CD14-positive monocyte (primary cell): ENCODE measurements around the gene NDST3. TPM values are rescaled to one million over a fixed set of nuclear protein-coding genes. Genes with fewer than 3 reads are reported as not detected.

Source experiments
- DNase-seq, 3 donors: peaks; one replicate each; pipeline ENCODE4 v3.0.0-alpha.2; 2011 to 2022
- H2AFZ ChIP-seq: 2 replicates; pipeline ENCODE4 v1.6.0; 2012; ENCODE audit warnings: mild to moderate bottlenecking, low read depth, low read length, inconsistent platforms; ENCODE audit not compliant: insufficient read depth, poor library complexity, severe bottlenecking
- H3K27ac ChIP-seq, 2 donors: 1 replicate in 1 of 2; 2 replicates in 1 of 2; pipeline ENCODE4 v1.5.1; 2012 to 2013; ENCODE audit warnings: low read length in 2 of 2, control low read depth in 1 of 2, inconsistent platforms in 1 of 2, low read depth in 1 of 2, mild to moderate bottlenecking in 1 of 2
- H3K27me3 ChIP-seq, 2 donors: one replicate each; pipeline versions ENCODE4 v1.6.0 to v1.6.1; 2011 to 2013; ENCODE audit warnings: low read length in 2 of 2; ENCODE audit not compliant: control insufficient read depth in 2 of 2, insufficient read depth in 2 of 2
- H3K36me3 ChIP-seq, 2 donors: replicated peaks in 1 of 2; 1 replicate in 1 of 2; 2 replicates in 1 of 2; pipeline versions ENCODE4 v1.5.1 to v1.6.1; 2012 to 2013; ENCODE audit warnings: low read length in 2 of 2, control low read depth in 1 of 2, inconsistent platforms in 1 of 2, mild to moderate bottlenecking in 1 of 2; ENCODE audit not compliant: insufficient read depth in 2 of 2, control insufficient read depth in 1 of 2
- H3K4me1 ChIP-seq, 2 donors: 1 replicate in 1 of 2; 2 replicates in 1 of 2; pipeline versions ENCODE4 v1.5.1 to v1.6.1; 2012 to 2013; ENCODE audit warnings: low read length in 2 of 2, control low read depth in 1 of 2, inconsistent platforms in 1 of 2, mild to moderate bottlenecking in 1 of 2, moderate library complexity in 1 of 2; ENCODE audit not compliant: insufficient read depth in 2 of 2, control insufficient read depth in 1 of 2
- H3K4me2 ChIP-seq: replicated peaks from 2 replicates; pipeline ENCODE3; 2012; ENCODE audit warnings: low read length, moderate library complexity, mild to moderate bottlenecking; ENCODE audit not compliant: poor library complexity, severe bottlenecking; ENCODE audit errors: extremely low read depth
- H3K4me3 ChIP-seq, 3 experiments: fragments of 200-600 bp in 1 of 3; sonication (generic) in 1 of 3; replicated peaks in 1 of 3; 1 replicate in 2 of 3; 2 replicates in 1 of 3; pipeline ENCODE4 v1.5.1; 2011 to 2013; ENCODE audit warnings: low read length in 3 of 3, mild to moderate bottlenecking in 3 of 3, control low read depth in 2 of 3, low read depth in 2 of 3, inconsistent platforms in 1 of 3, moderate library complexity in 1 of 3
- H3K79me2 ChIP-seq: 2 replicates; pipeline ENCODE4 v1.6.0; 2012; ENCODE audit warnings: mild to moderate bottlenecking, control low read depth, inconsistent platforms, low read length, moderate library complexity; ENCODE audit not compliant: insufficient read depth
- H3K9ac ChIP-seq: 2 replicates; pipeline ENCODE4 v1.6.0; 2017; ENCODE audit warnings: low read length, mild to moderate bottlenecking; ENCODE audit not compliant: insufficient read depth, poor library complexity, severe bottlenecking
- H3K9me3 ChIP-seq, 2 donors: replicated peaks in 1 of 2; 1 replicate in 1 of 2; 2 replicates in 1 of 2; pipeline versions ENCODE4 v1.5.1 to v1.6.1; 2012 to 2013; ENCODE audit warnings: low read length in 2 of 2, control low read depth in 1 of 2; ENCODE audit not compliant: control insufficient read depth in 1 of 2, insufficient read depth in 1 of 2
- H4K20me1 ChIP-seq: 2 replicates; pipeline ENCODE4 v1.6.0; 2012; ENCODE audit warnings: mild to moderate bottlenecking, low read length, control low read depth, moderate library complexity; ENCODE audit not compliant: insufficient read depth
- H3K27ac Mint-ChIP-seq, 7 donors: one replicate each; pipeline ENCODE4 v1.8.0; 2020; ENCODE audit warnings: mild to moderate bottlenecking in 7 of 7, mixed read lengths in 7 of 7, moderate library complexity in 6 of 7, inconsistent platforms in 2 of 7
- H3K27me3 Mint-ChIP-seq, 3 donors: one replicate each; pipeline ENCODE4 v1.8.0; 2021 to 2022; ENCODE audit warnings: low read depth in 3 of 3, mild to moderate bottlenecking in 3 of 3, mixed read lengths in 3 of 3, moderate library complexity in 3 of 3, inconsistent platforms in 1 of 3
- H3K36me3 Mint-ChIP-seq, 2 donors: one replicate each; pipeline ENCODE4 v1.8.0; 2020; ENCODE audit warnings: mixed read lengths in 2 of 2, inconsistent platforms in 1 of 2, mild to moderate bottlenecking in 1 of 2
- H3K4me1 Mint-ChIP-seq: one replicate; pipeline ENCODE4 v1.8.0; 2020; ENCODE audit warnings: mild to moderate bottlenecking, mixed read lengths
- H3K4me3 Mint-ChIP-seq, 2 donors: one replicate each; pipeline ENCODE4 v1.8.0; 2020; ENCODE audit warnings: mild to moderate bottlenecking in 2 of 2, mixed read lengths in 2 of 2, moderate library complexity in 1 of 2
- H3K9me3 Mint-ChIP-seq, 7 donors: one replicate each; pipeline ENCODE4 v1.8.0; 2020 to 2022; ENCODE audit warnings: mixed read lengths in 7 of 7, mild to moderate bottlenecking in 6 of 7, moderate library complexity in 6 of 7, inconsistent platforms in 2 of 7
- CTCF ChIP-seq: fragments of 200-600 bp; IDR thresholded peaks from one replicate; pipeline ENCODE4 v1.8.0; 2022; ENCODE audit warnings: antibody characterized with exemption, mild to moderate bottlenecking
- WGBS: methylation state at CpG from one replicate; pipeline ENCODE4 v1.1.5; 2013; ENCODE audit warnings: missing lambda C conversion rate; ENCODE audit not compliant: insufficient coverage; 5-methylcytosine and 5-hydroxymethylcytosine counted together
- intact Hi-C, 2 donors: fragments of 100-400 bp; cut with micrococcal nuclease; formaldehyde crosslinking; loops; one replicate each; pipeline versions ENCODE4 v1.15.0 to v1.15.1; 2023
- polyA plus RNA-seq, 3 donors: library from polyadenylated mRNA; depleted of rRNA in 1 of 3; unstranded in 2 of 3; stranded (reverse) in 1 of 3; fragments of 300-500 nt in 2 of 3; fragments of >200 nt in 1 of 3; fragmentation: Illumina TruSeq in 2 of 3; gene quantifications; 1 replicate in 2 of 3; 2 replicates in 1 of 3; pipeline ENCODE4 v1.2.3, GENCODE V29; 2012 to 2021

Gene NDST3
- polyA plus RNA-seq, 3 donors = not detected

GRCh38 chr4:118190903-118191302 is 156.6 kb downstream of the NDST3 start:
- Mint-ChIP-seq H3K4me1 (no peaks in the 10 kb centered on the region), H3K27me3 (no peaks in the 10 kb centered on the region), H3K4me3 (no peak overlapping the region), H3K36me3 (no peaks in the 10 kb centered on the region), H3K9me3 (peaks cover 4 to 18% (median 13%) of the 10 kb centered on the region in 7 donors), H3K27ac (no peak overlapping the region)
- no peaks in the 10 kb centered on the region for H3K4me1 ChIP-seq
- no peak for DNase-seq
- no CpG with 5 or more reads among the region's 2 CpGs for WGBS
- no peaks in the 10 kb centered on the region for H3K36me3 ChIP-seq
- H3K9me3 ChIP-seq = peaks cover 0 to 8% of the 10 kb centered on the region in 2 donors
- no peaks in the 10 kb centered on the region for H4K20me1 ChIP-seq
- TF ChIP-seq CTCF = no peak
- intact Hi-C loops = no loop called here
- no peak overlapping the region for H3K27ac ChIP-seq
- H3K79me2 ChIP-seq = no peaks in the 10 kb centered on the region
- no peak overlapping the region for H2AFZ ChIP-seq
- no peaks in the 10 kb centered on the region for H3K27me3 ChIP-seq
- no peak overlapping the region for H3K9ac ChIP-seq
- H3K4me2 ChIP-seq = no peak overlapping the region
- no peak overlapping the region for H3K4me3 ChIP-seq

- TF ChIP-seq CTCF = no peak
- Histone ChIP-seq H3K9ac (no peak overlapping the region), H4K20me1 (no peaks in the 10 kb centered on the region), H2AFZ (no peak overlapping the region), H3K36me3 (no peaks in the 10 kb centered on the region), H3K9me3 (peaks cover 0 to 12% of the 10 kb centered on the region in 2 donors), H3K4me1 (no peaks in the 10 kb centered on the region), H3K4me3 (no peak overlapping the region), H3K79me2 (no peaks in the 10 kb centered on the region), H3K27me3 (no peaks in the 10 kb centered on the region), H3K4me2 (no peak overlapping the region), H3K27ac (no peak overlapping the region)
- intact Hi-C loops = no loop called here
- no peak for DNase-seq
- Mint-ChIP-seq H3K27ac (no peak overlapping the region), H3K36me3 (no peaks in the 10 kb centered on the region), H3K4me1 (no peaks in the 10 kb centered on the region), H3K4me3 (no peak overlapping the region), H3K9me3 (peaks cover 4 to 25% (median 19%) of the 10 kb centered on the region in 7 donors), H3K27me3 (no peaks in the 10 kb centered on the region)
- 96% methylated on average over 6 of the region's 6 CpGs for WGBS
Observed at GRCh38 chr4:118193421-118193820, 159.1 kb downstream of the NDST3 start.
